Measurements from ENCODE around the gene DLST.

Gene DLST

GRCh38 chr14:74846168-74846567 is 35.5 kb upstream of the DLST start:
- Histone ChIP-seq H3K27ac (ENCODE audit: low read length) (no peak overlapping the region), H3F3A (ENCODE audit: insufficient read depth, low read length) (peaks cover 10% of the 10 kb centered on the region), H3K9me3 (replicated peaks; ENCODE audit: insufficient read depth, low read length) (no peaks in the 10 kb centered on the region), H3K36me3 (replicated peaks; ENCODE audit: insufficient read depth, low read length) (no peaks in the 10 kb centered on the region), H3K4me3 (ENCODE audit: low read length) (no peak overlapping the region), H3K9me2 (replicated peaks; ENCODE audit: insufficient read depth, low read length) (no peaks in the 10 kb centered on the region), H3K9ac (ENCODE audit: low read length) (no peak overlapping the region), H3K4me1 (ENCODE audit: low read length) (peaks cover 11% of the 10 kb centered on the region), H3K79me2 (ENCODE audit: low read length) (no peaks in the 10 kb centered on the region), H4K20me1 (ENCODE audit: insufficient read depth, low read length) (no peaks in the 10 kb centered on the region), H3K4me2 (ENCODE audit: low read depth, low read length) (no peak overlapping the region), H3K27me3 (replicated peaks; ENCODE audit: insufficient read depth, low read length) (no peaks in the 10 kb centered on the region), H2AFZ (ENCODE audit: low read length) (no peak overlapping the region)
- TF ChIP-seq EZH2phosphoT487 (IDR thresholded peaks at IDR 0.05; ENCODE audit: low read length) (no peak), EZH2 (optimal IDR thresholded peaks at IDR 0.05; ENCODE audit: low read depth, low read length) (no peak)
- TF ChIP-seq, protein P1, sequence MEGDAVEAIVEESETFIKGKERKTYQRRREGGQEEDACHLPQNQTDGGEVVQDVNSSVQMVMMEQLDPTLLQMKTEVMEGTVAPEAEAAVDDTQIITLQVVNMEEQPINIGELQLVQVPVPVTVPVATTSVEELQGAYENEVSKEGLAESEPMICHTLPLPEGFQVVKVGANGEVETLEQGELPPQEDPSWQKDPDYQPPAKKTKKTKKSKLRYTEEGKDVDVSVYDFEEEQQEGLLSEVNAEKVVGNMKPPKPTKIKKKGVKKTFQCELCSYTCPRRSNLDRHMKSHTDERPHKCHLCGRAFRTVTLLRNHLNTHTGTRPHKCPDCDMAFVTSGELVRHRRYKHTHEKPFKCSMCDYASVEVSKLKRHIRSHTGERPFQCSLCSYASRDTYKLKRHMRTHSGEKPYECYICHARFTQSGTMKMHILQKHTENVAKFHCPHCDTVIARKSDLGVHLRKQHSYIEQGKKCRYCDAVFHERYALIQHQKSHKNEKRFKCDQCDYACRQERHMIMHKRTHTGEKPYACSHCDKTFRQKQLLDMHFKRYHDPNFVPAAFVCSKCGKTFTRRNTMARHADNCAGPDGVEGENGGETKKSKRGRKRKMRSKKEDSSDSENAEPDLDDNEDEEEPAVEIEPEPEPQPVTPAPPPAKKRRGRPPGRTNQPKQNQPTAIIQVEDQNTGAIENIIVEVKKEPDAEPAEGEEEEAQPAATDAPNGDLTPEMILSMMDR (IDR thresholded peaks at IDR 0.05; ENCODE audit: low read length), result no peak
- DNase-seq, result no peak

- Histone ChIP-seq H3K9me2 (replicated peaks; ENCODE audit: insufficient read depth, low read length) (no peaks in the 10 kb centered on the region), H3K9ac (ENCODE audit: low read length) (no peak overlapping the region), H3K27me3 (replicated peaks; ENCODE audit: insufficient read depth, low read length) (no peaks in the 10 kb centered on the region), H3K9me3 (replicated peaks; ENCODE audit: insufficient read depth, low read length) (no peaks in the 10 kb centered on the region), H3K27ac (ENCODE audit: low read length) (no peak overlapping the region), H3F3A (ENCODE audit: insufficient read depth, low read length) (0 out of 2 replicates have a peak, but pooled peaks cover 1% of the 10 kb centered on the region), H3K79me2 (ENCODE audit: low read length) (no peaks in the 10 kb centered on the region), H3K4me2 (ENCODE audit: low read depth, low read length) (no peak overlapping the region), H2AFZ (ENCODE audit: low read length) (no peak overlapping the region), H3K4me3 (ENCODE audit: low read length) (no peak overlapping the region), H4K20me1 (ENCODE audit: insufficient read depth, low read length) (no peaks in the 10 kb centered on the region), H3K36me3 (replicated peaks; ENCODE audit: insufficient read depth, low read length) (no peaks in the 10 kb centered on the region), H3K4me1 (ENCODE audit: low read length) (peaks cover 2% of the 10 kb centered on the region)
- no peak for DNase-seq
- no peak for TF ChIP-seq EZH2phosphoT487 (IDR thresholded peaks at IDR 0.05; ENCODE audit: low read length)
- no peak for TF ChIP-seq EZH2 (optimal IDR thresholded peaks at IDR 0.05; ENCODE audit: low read depth, low read length)
- TF ChIP-seq, protein P1 (IDR thresholded peaks at IDR 0.05; ENCODE audit: low read length), result no peak
Measured at GRCh38 chr14:74846968-74847665, 34.6 kb upstream of the DLST start.

DNA sequence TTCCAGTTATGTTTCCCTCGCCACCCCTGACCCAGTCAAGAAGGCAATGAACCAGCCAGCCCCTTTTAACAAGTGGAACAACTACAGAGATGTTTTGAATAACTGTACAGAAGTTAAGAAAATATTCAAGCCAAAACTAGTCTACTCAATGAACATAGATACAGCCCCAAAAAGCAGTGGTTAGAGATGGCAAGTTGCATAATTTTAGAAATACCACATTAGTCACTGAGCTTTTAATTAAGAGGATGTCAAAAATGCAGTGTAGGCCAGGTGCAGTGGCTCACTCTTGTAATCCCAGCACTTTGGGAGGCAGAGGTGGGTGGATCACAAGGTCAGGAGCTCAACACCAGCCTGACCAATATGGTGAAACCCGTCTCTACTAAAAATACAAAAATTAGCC is 32.9 kb upstream of the DLST start:
- Histone ChIP-seq H3K27ac (ENCODE audit: low read length) (no peak overlapping the region), H3K9me3 (replicated peaks; ENCODE audit: insufficient read depth, low read length) (no peaks in the 10 kb centered on the region), H3K9ac (ENCODE audit: low read length) (no peak overlapping the region), H3K4me1 (ENCODE audit: low read length) (no peaks in the 10 kb centered on the region), H3K4me3 (ENCODE audit: low read length) (no peak overlapping the region), H3K4me2 (ENCODE audit: low read depth, low read length) (no peak overlapping the region), H3K79me2 (ENCODE audit: low read length) (no peaks in the 10 kb centered on the region), H3K36me3 (replicated peaks; ENCODE audit: insufficient read depth, low read length) (no peaks in the 10 kb centered on the region), H3K27me3 (replicated peaks; ENCODE audit: insufficient read depth, low read length) (no peaks in the 10 kb centered on the region), H3F3A (ENCODE audit: insufficient read depth, low read length) (no peaks in the 10 kb centered on the region), H3K9me2 (replicated peaks; ENCODE audit: insufficient read depth, low read length) (no peaks in the 10 kb centered on the region), H2AFZ (ENCODE audit: low read length) (no peak overlapping the region), H4K20me1 (ENCODE audit: insufficient read depth, low read length) (no peaks in the 10 kb centered on the region)
- TF ChIP-seq, protein P1 (IDR thresholded peaks at IDR 0.05; ENCODE audit: low read length), result no peak
- no peak for TF ChIP-seq EZH2 (optimal IDR thresholded peaks at IDR 0.05; ENCODE audit: low read depth, low read length)
- TF ChIP-seq EZH2phosphoT487 (IDR thresholded peaks at IDR 0.05; ENCODE audit: low read length), result no peak
- DNase-seq, result no peak
